ENCODE data around the gene CNNM1.

GRCh38 chr10:99418910-99419624, 89.9 kb downstream of the CNNM1 start:
- TF ChIP-seq POLR2A (IDR thresholded peaks at IDR 0.05; ENCODE audit: low read length) (no peak), GATA1 (IDR thresholded peaks at IDR 0.05; ENCODE audit: low read depth, low read length) (no peak)

Measured in erythroblast (primary cell).